SK-N-SH treated with all-trans-retinoic acid at 6 μM for 48 hours (cell line): Measurements from ENCODE around the gene KRTAP5-4.
"Not testable (repeated sequence)": the region's sequence is repeated elsewhere in the genome, so short reads cannot be mapped to it uniquely, and the experiment has no call there.

ENCODE experiments used
- ATAC-seq: fragments of 200-7000 bp; cut with Tn5 transposase; 3 replicates; pipeline ENCODE4 v1.9.1; 2020; ENCODE audit warnings: mild to moderate bottlenecking, moderate library complexity
- ARNTL ChIP-seq: fragments of 450-650 bp; formaldehyde crosslinking; IDR thresholded peaks from 2 replicates; pipeline ENCODE4 v1.5.0; 2020; ENCODE audit warnings: low read depth, mild to moderate bottlenecking, moderate library complexity, borderline replicate concordance
- BACH2 ChIP-seq: fragments of 250-450 bp; sonication (Bioruptor Pico); IDR thresholded peaks from 2 replicates; pipeline ENCODE4 v1.9.0; 2021; ENCODE audit warnings: mild to moderate bottlenecking, borderline replicate concordance
- CREB5 ChIP-seq: fragments of 250-450 bp; sonication (Bioruptor Pico); IDR thresholded peaks from 2 replicates; pipeline ENCODE4 v1.5.1; 2020; ENCODE audit warnings: low read depth, mild to moderate bottlenecking, moderate library complexity
- CSDC2 ChIP-seq: fragments of 250-450 bp; sonication (Bioruptor Pico); IDR thresholded peaks from 2 replicates; pipeline ENCODE4 v1.5.0; 2020; ENCODE audit warnings: mild to moderate bottlenecking, moderate library complexity
- CSRNP3 ChIP-seq: fragments of 250-450 bp; sonication (Bioruptor Pico); IDR thresholded peaks from 2 replicates; pipeline ENCODE4 v1.5.1; 2021; ENCODE audit warnings: mild to moderate bottlenecking, moderate library complexity
- ESRRG ChIP-seq: fragments of 250-450 bp; sonication (Bioruptor Pico); IDR thresholded peaks from 2 replicates; pipeline ENCODE4 v1.6.1; 2021; ENCODE audit warnings: mild to moderate bottlenecking
- GLIS3 ChIP-seq: fragments of 250-450 bp; sonication (Bioruptor Pico); IDR thresholded peaks from 2 replicates; pipeline ENCODE4 v1.5.0; 2020; ENCODE audit warnings: mild to moderate bottlenecking, moderate library complexity
- ISL1 ChIP-seq: fragments of 250-450 bp; sonication (Bioruptor Pico); IDR thresholded peaks from 2 replicates; pipeline ENCODE4 v2.1.2; 2022; ENCODE audit warnings: mild to moderate bottlenecking, moderate library complexity
- OSR1 ChIP-seq: fragments of 250-450 bp; sonication (Bioruptor Pico); IDR thresholded peaks from 2 replicates; pipeline ENCODE4 v1.8.0; 2022; ENCODE audit warnings: moderate library complexity, mild to moderate bottlenecking, inconsistent platforms
- PPARA ChIP-seq: fragments of 250-450 bp; sonication (Bioruptor Pico); IDR thresholded peaks from 2 replicates; pipeline ENCODE4 v1.5.0; 2020; ENCODE audit warnings: mild to moderate bottlenecking, borderline replicate concordance
- RARB ChIP-seq: fragments of 250-450 bp; sonication (Bioruptor Pico); IDR thresholded peaks from 2 replicates; pipeline ENCODE4 v1.8.0; 2021; ENCODE audit warnings: mild to moderate bottlenecking, moderate library complexity
- SNAI2 ChIP-seq: fragments of 250-450 bp; sonication (Bioruptor Pico); IDR thresholded peaks from 2 replicates; pipeline ENCODE4 v1.5.0; 2020; ENCODE audit warnings: mild to moderate bottlenecking, moderate library complexity
- TCF4 ChIP-seq: fragments of 250-450 bp; sonication (Bioruptor Pico); IDR thresholded peaks from 2 replicates; pipeline ENCODE4 v1.8.0; 2021; ENCODE audit warnings: mild to moderate bottlenecking, moderate library complexity, borderline replicate concordance
- TOX ChIP-seq: fragments of 250-450 bp; sonication (Bioruptor Pico); IDR thresholded peaks from 2 replicates; pipeline ENCODE4 v1.8.0; 2021; ENCODE audit warnings: mild to moderate bottlenecking, moderate library complexity, borderline replicate concordance
- TSHZ2 ChIP-seq: fragments of 250-450 bp; sonication (Bioruptor Pico); IDR thresholded peaks from 2 replicates; pipeline ENCODE4 v1.5.0; 2020; ENCODE audit warnings: mild to moderate bottlenecking, moderate library complexity
- ZFP3 ChIP-seq: fragments of 250-450 bp; sonication (Bioruptor Pico); IDR thresholded peaks from 2 replicates; pipeline ENCODE4 v1.5.0; 2020; ENCODE audit warnings: mild to moderate bottlenecking, moderate library complexity
- ZFP30 ChIP-seq: fragments of 450-650 bp; formaldehyde crosslinking; IDR thresholded peaks from 2 replicates; pipeline ENCODE4 v1.5.0; 2022; ENCODE audit warnings: mild to moderate bottlenecking, moderate library complexity
- ZNF565 ChIP-seq: fragments of 450-650 bp; formaldehyde crosslinking; conservative IDR thresholded peaks from 2 replicates; pipeline ENCODE4 v1.5.0; 2020; ENCODE audit warnings: low read depth, mild to moderate bottlenecking, moderate library complexity
- ZNF70 ChIP-seq: fragments of 450-650 bp; formaldehyde crosslinking; IDR thresholded peaks from 2 replicates; pipeline ENCODE4 v1.5.0; 2020; ENCODE audit warnings: mild to moderate bottlenecking, moderate library complexity
- ZNF8 ChIP-seq: fragments of 450-650 bp; formaldehyde crosslinking; IDR thresholded peaks from 2 replicates; pipeline ENCODE4 v1.5.0; 2020; ENCODE audit warnings: mild to moderate bottlenecking, moderate library complexity
- TF ChIP-seq, protein P1 (sequence below): fragments of 250-450 bp; sonication (Bioruptor Pico); IDR thresholded peaks from 2 replicates; pipeline ENCODE4 v1.8.0; 2021; ENCODE audit warnings: low read depth, mild to moderate bottlenecking, moderate library complexity, borderline replicate concordance
- TF ChIP-seq, protein P2 (sequence below): fragments of 250-450 bp; sonication (Bioruptor Pico); IDR thresholded peaks from 2 replicates; pipeline ENCODE4 v1.8.0; 2020; ENCODE audit warnings: mild to moderate bottlenecking, moderate library complexity, borderline replicate concordance

The KRTAP5-4 gene

GRCh38 chr11:1661454-1662269, 39.7 kb upstream of the KRTAP5-4 start:
- not testable (repeated sequence) for ATAC-seq

DNA sequence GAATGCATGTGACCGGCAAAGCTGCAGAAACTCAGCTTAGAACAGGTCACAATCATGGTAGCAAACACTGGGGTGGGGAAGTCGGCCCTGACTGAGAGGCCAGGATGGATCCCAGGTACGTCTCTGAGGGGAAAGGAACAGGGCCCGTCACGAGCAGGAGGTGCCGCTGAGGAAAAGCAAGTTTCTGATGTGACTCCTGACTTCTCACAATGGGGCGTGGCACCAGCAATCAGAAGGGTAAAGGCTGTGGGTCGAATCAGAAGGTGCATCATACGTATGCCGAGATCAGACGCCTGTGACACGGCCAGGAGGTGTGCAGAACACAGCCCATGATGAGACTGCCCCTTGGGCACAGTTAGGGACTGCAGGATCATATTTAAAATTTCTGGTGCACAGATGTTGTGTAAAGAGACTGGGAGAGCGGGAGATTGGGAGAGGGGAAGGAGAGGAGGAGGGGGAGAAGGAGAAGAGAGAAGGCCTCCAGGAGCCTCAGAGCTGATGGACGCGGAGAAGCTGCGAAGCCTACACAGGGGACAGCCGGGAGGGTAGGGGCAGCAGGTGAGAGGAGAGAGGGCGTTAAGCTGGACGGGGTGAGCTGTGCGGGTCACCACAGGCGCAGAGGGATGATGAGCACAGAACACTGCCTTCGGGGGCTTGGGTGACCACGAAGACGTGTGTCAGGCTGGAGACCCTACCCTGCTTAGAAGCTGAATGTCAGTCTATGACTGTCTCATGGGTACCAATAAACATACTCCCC, 38.4 kb upstream of the KRTAP5-4 start:
- no peak for TF ChIP-seq SNAI2
- TF ChIP-seq ZFP3: no peak
- TF ChIP-seq, protein P1, sequence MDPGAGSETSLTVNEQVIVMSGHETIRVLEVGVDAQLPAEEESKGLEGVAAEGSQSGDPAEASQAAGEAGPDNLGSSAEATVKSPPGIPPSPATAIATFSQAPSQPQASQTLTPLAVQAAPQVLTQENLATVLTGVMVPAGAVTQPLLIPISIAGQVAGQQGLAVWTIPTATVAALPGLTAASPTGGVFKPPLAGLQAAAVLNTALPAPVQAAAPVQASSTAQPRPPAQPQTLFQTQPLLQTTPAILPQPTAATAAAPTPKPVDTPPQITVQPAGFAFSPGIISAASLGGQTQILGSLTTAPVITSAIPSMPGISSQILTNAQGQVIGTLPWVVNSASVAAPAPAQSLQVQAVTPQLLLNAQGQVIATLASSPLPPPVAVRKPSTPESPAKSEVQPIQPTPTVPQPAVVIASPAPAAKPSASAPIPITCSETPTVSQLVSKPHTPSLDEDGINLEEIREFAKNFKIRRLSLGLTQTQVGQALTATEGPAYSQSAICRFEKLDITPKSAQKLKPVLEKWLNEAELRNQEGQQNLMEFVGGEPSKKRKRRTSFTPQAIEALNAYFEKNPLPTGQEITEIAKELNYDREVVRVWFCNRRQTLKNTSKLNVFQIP (CRISPR knock-in tag): no peak
- no peak for TF ChIP-seq BACH2 (CRISPR knock-in tag)
- no peak for TF ChIP-seq CSDC2 (CRISPR knock-in tag)
- no peak for TF ChIP-seq ISL1 (CRISPR knock-in tag)
- no peak for TF ChIP-seq ESRRG (CRISPR knock-in tag)
- ATAC-seq: no peak; the same call in 2 of the 3 replicates

DNA sequence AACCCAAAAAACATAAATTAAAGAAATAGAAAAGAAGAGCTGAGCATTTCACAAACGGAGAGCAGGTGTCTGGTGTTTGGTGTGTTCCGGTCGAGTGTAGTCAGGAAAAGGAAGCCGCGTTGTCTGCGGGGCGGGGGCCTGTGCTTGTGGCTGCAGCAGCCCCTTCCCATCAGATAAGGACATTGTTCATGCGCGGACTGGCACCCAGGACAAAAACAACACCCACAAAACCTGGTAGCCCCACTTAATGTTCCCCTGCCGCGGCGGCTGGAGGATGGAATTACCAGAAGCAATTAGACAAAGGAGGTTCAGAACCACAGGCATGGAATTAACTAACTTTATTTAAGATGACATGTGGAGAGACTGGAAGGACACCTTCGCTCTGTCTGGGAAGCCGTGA, 37.6 kb upstream of the KRTAP5-4 start:
- no peak for ATAC-seq

GRCh38 chr11:1656670-1657069, 34.7 kb upstream of the KRTAP5-4 start:
- TF ChIP-seq ISL1 (CRISPR knock-in tag) (no peak), RARB (CRISPR knock-in tag) (no peak), ZNF565 (CRISPR knock-in tag) (no peak), CSRNP3 (CRISPR knock-in tag) (no peak), TSHZ2 (CRISPR knock-in tag) (no peak), ZFP30 (CRISPR knock-in tag) (no peak), TOX (no peak), ESRRG (CRISPR knock-in tag) (no peak), ZFP3 (no peak), PPARA (CRISPR knock-in tag) (no peak), ZNF70 (CRISPR knock-in tag) (no peak)
- no peak for ATAC-seq

More for the DNA sequence above, 37.6 kb upstream of the KRTAP5-4 start:
- TF ChIP-seq ZFP30 (CRISPR knock-in tag): no peak
- no peak for TF ChIP-seq GLIS3
- no peak for TF ChIP-seq ESRRG (CRISPR knock-in tag)
- TF ChIP-seq PPARA (CRISPR knock-in tag): no peak
- TF ChIP-seq RARB (CRISPR knock-in tag): no peak
- TF ChIP-seq ARNTL (CRISPR knock-in tag): no peak
- no peak for TF ChIP-seq CREB5 (CRISPR knock-in tag)
- no peak for TF ChIP-seq TCF4 (CRISPR knock-in tag)
- TF ChIP-seq ZFP3: no peak
- TF ChIP-seq, protein P2, sequence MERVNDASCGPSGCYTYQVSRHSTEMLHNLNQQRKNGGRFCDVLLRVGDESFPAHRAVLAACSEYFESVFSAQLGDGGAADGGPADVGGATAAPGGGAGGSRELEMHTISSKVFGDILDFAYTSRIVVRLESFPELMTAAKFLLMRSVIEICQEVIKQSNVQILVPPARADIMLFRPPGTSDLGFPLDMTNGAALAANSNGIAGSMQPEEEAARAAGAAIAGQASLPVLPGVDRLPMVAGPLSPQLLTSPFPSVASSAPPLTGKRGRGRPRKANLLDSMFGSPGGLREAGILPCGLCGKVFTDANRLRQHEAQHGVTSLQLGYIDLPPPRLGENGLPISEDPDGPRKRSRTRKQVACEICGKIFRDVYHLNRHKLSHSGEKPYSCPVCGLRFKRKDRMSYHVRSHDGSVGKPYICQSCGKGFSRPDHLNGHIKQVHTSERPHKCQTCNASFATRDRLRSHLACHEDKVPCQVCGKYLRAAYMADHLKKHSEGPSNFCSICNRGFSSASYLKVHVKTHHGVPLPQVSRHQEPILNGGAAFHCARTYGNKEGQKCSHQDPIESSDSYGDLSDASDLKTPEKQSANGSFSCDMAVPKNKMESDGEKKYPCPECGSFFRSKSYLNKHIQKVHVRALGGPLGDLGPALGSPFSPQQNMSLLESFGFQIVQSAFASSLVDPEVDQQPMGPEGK (CRISPR knock-in tag): no peak
- TF ChIP-seq SNAI2: no peak
- TF ChIP-seq OSR1 (CRISPR knock-in tag): no peak
- TF ChIP-seq, protein P1 (CRISPR knock-in tag): no peak
- no peak for TF ChIP-seq ZNF8
